HepG2 (cell line): ENCODE measurements around the gene EIF4G1. TPM values are rescaled to one million over a fixed set of nuclear protein-coding genes. Genes with fewer than 3 reads are reported as not detected.

Experiments used
- ARNT ChIP-seq: fragments of 450-650 bp; IDR thresholded peaks from 2 replicates; pipeline ENCODE4 v1.6.1; 2017
- CREB1 ChIP-seq, 2 experiments: fragments of 450-650 bp in 1 of 2; IDR thresholded peaks; 2 replicates each; pipeline ENCODE4 v1.6.1; 2016 to 2017; ENCODE audit warnings: control low read depth in 1 of 2, mild to moderate bottlenecking in 1 of 2, missing compliant biosample characterization in 1 of 2, missing genetic modification characterization in 1 of 2
- E2F1 ChIP-seq: sonication (generic); formaldehyde crosslinking; IDR thresholded peaks from 2 replicates; pipeline ENCODE4 v1.5.0; 2020; ENCODE audit warnings: missing genetic modification reagents
- E2F5 ChIP-seq: sonication (generic); formaldehyde crosslinking; conservative IDR thresholded peaks from 2 replicates; pipeline ENCODE4 v1.4.0; 2020; ENCODE audit warnings: missing genetic modification reagents
- ELF1 ChIP-seq: sonication (generic); formaldehyde crosslinking; IDR thresholded peaks from 2 replicates; pipeline ENCODE4 v1.4.0; 2020; ENCODE audit warnings: missing genetic modification reagents
- ERF ChIP-seq: IDR thresholded peaks from 2 replicates; pipeline ENCODE4 v1.6.1; 2018; ENCODE audit warnings: missing biosample characterization, missing genetic modification reagents
- HMG20B ChIP-seq: conservative IDR thresholded peaks from 2 replicates; pipeline ENCODE4 v1.6.1; 2016; ENCODE audit warnings: missing genetic modification reagents, missing compliant biosample characterization
- HNF1B ChIP-seq: sonication (generic); formaldehyde crosslinking; IDR thresholded peaks from 2 replicates; pipeline ENCODE4 v1.5.1; 2020; ENCODE audit warnings: mild to moderate bottlenecking, moderate library complexity, missing genetic modification reagents
- KDM4B ChIP-seq: sonication (generic); formaldehyde crosslinking; IDR thresholded peaks from 2 replicates; pipeline ENCODE4 v1.4.0; 2020; ENCODE audit warnings: missing genetic modification reagents
- MTA3 ChIP-seq: sonication (generic); formaldehyde crosslinking; IDR thresholded peaks from 2 replicates; pipeline ENCODE4 v1.4.0; 2020; ENCODE audit warnings: missing genetic modification reagents
- MXI1 ChIP-seq: IDR thresholded peaks from 3 replicates; pipeline ENCODE4 v1.6.1; 2012; ENCODE audit warnings: low read depth, low read length, inconsistent platforms, borderline replicate concordance
- PAX8 ChIP-seq: sonication (generic); formaldehyde crosslinking; IDR thresholded peaks from 2 replicates; pipeline ENCODE4 v1.8.0; 2022; ENCODE audit warnings: mild to moderate bottlenecking, missing genetic modification reagents, borderline replicate concordance
- RBM39 ChIP-seq: fragments of 200-400 bp; formaldehyde crosslinking; IDR thresholded peaks from one replicate; pipeline ENCODE4 v1.6.1; 2018; ENCODE audit warnings: antibody characterized with exemption, mild to moderate bottlenecking, low read depth, low read length; ENCODE audit not compliant: poor library complexity, severe bottlenecking
- RFX5 ChIP-seq: IDR thresholded peaks from 2 replicates; pipeline ENCODE4 v1.6.1; 2011; ENCODE audit warnings: low read depth, low read length, improper control_type of control experiment
- RNF219 ChIP-seq: sonication (generic); formaldehyde crosslinking; IDR thresholded peaks from 2 replicates; pipeline ENCODE4 v1.5.0; 2020; ENCODE audit warnings: mild to moderate bottlenecking, missing genetic modification reagents
- SNAPC5 ChIP-seq: sonication (generic); formaldehyde crosslinking; IDR thresholded peaks from 2 replicates; pipeline ENCODE4 v1.8.1; 2023; ENCODE audit warnings: mild to moderate bottlenecking, missing genetic modification reagents, borderline replicate concordance
- SRF ChIP-seq: IDR thresholded peaks from 2 replicates; pipeline ENCODE4 v1.6.1; 2011; ENCODE audit warnings: mild to moderate bottlenecking, low read depth, low read length, moderate library complexity
- SYNCRIP ChIP-seq: fragments of 200-400 bp; formaldehyde crosslinking; IDR thresholded peaks from 2 replicates; pipeline ENCODE4 v1.6.1; 2018; ENCODE audit warnings: mild to moderate bottlenecking, low read depth, low read length; ENCODE audit not compliant: insufficient read depth
- U2AF2 ChIP-seq: fragments of 200-400 bp; formaldehyde crosslinking; IDR thresholded peaks from 2 replicates; pipeline ENCODE4 v1.6.1; 2017; ENCODE audit warnings: low read depth, mild to moderate bottlenecking, low read length
- ZBTB42 ChIP-seq: sonication (generic); formaldehyde crosslinking; IDR thresholded peaks from 2 replicates; pipeline ENCODE4 v1.5.0; 2020; ENCODE audit warnings: mild to moderate bottlenecking, missing genetic modification reagents
- ZIK1 ChIP-seq: sonication (generic); formaldehyde crosslinking; IDR thresholded peaks from 2 replicates; pipeline ENCODE4 v1.5.0; 2020; ENCODE audit warnings: mild to moderate bottlenecking, low read depth, missing genetic modification reagents, borderline replicate concordance
- ZNF34 ChIP-seq: sonication (generic); formaldehyde crosslinking; IDR thresholded peaks from 2 replicates; pipeline ENCODE4 v1.4.0; 2020; ENCODE audit warnings: mild to moderate bottlenecking, missing genetic modification reagents, borderline replicate concordance
- ZNF431 ChIP-seq: sonication (generic); formaldehyde crosslinking; IDR thresholded peaks from 2 replicates; pipeline ENCODE4 v1.9.0; 2022; ENCODE audit warnings: missing genetic modification reagents, low read depth, mild to moderate bottlenecking, borderline replicate concordance
- ZNF562 ChIP-seq: sonication (generic); formaldehyde crosslinking; IDR thresholded peaks from 2 replicates; pipeline ENCODE4 v1.8.0; 2022; ENCODE audit warnings: missing genetic modification reagents, borderline replicate concordance
- ZNF569 ChIP-seq: sonication (generic); formaldehyde crosslinking; IDR thresholded peaks from 2 replicates; pipeline ENCODE4 v1.5.0; 2020; ENCODE audit warnings: mild to moderate bottlenecking, missing genetic modification reagents, moderate library complexity, borderline replicate concordance
- ZNF768 ChIP-seq: sonication (generic); formaldehyde crosslinking; IDR thresholded peaks from 2 replicates; pipeline ENCODE4 v1.4.0; 2020; ENCODE audit warnings: missing genetic modification reagents
- ZNF788 ChIP-seq: sonication (generic); formaldehyde crosslinking; IDR thresholded peaks from 2 replicates; pipeline ENCODE4 v1.5.0; 2020; ENCODE audit warnings: mild to moderate bottlenecking, missing genetic modification reagents, borderline replicate concordance
- polyA plus RNA-seq, 8 experiments: library from polyadenylated mRNA; depleted of rRNA in 3 of 8; stranded (reverse) in 7 of 8; unstranded in 1 of 8; fragments of >200 nt; fragmentation: Illumina TruSeq in 4 of 8; extraction: Trizol in 4 of 8; gene quantifications; 2 replicates each; pipeline versions ENCODE4 v1.2.1 to v1.2.3, GENCODE V29; 2011 to 2016; ENCODE audit warnings: low read depth in 4 of 8, missing spikeins in 1 of 8, mixed read lengths in 1 of 8; ENCODE audit not compliant: insufficient read depth in 1 of 8
- total RNA-seq, 5 experiments: library from RNA; depleted of rRNA; stranded (reverse); fragments of >200 nt; fragmentation: Illumina TruSeq; extraction: Trizol; gene quantifications; 2 replicates each; pipeline ENCODE4 v1.2.3, GENCODE V29; 2016; ENCODE audit warnings: low read depth in 1 of 5

The EIF4G1 gene
- total and polyA plus RNA-seq, 2 of the 13 experiments (the other 11 are each of a cell fraction or from before 2014, with no cell fraction given): 208 to 213 TPM

GRCh38 chr3:184314363-184314699 lies at the start of gene EIF4G1 (continued):
- TF ChIP-seq ZNF788 (CRISPR knock-in tag) (peak; percentile 29; the same call in 1 of the 2 replicates), ARNT (no peak), E2F1 (no peak), ZBTB42 (no peak), U2AF2 (no peak), SRF (peak; percentile 10; the same call in 1 of the 2 replicates), E2F5 (CRISPR knock-in tag) (no peak; the same call in 1 of the 2 replicates), SNAPC5 (CRISPR knock-in tag) (no peak), MTA3 (CRISPR knock-in tag) (no peak), ELF1 (CRISPR knock-in tag) (peak; percentile 59; the same call in 1 of the 2 replicates), ZNF34 (CRISPR knock-in tag) (no peak), HNF1B (CRISPR knock-in tag) (no peak), ZIK1 (CRISPR knock-in tag) (no peak), ZNF431 (CRISPR knock-in tag) (no peak), HMG20B (CRISPR knock-in tag) (no peak), RBM39 (no peak), CREB1 (IDR thresholded peaks at IDR 0.05) (peak; percentile 21; the same call in 1 of the 2 replicates), CREB1 (CRISPR knock-in tag; IDR thresholded peaks at IDR 0.05) (no peak), SYNCRIP (no peak), RFX5 (no peak), PAX8 (CRISPR knock-in tag) (no peak), ZNF569 (CRISPR knock-in tag) (no peak), ZNF562 (CRISPR knock-in tag) (no peak), ERF (CRISPR knock-in tag) (no peak), KDM4B (CRISPR knock-in tag) (no peak), MXI1 (peak; percentile 81; the same call in 2 of the 3 replicates), RNF219 (CRISPR knock-in tag) (no peak), ZNF768 (CRISPR knock-in tag) (no peak)
